HCT116 (cell line): ENCODE results near the gene ELF2.

Source experiments
- CEBPB ChIP-seq: IDR thresholded peaks from 2 replicates; pipeline ENCODE4 v1.6.1; 2012; ENCODE audit warnings: low read depth
- CTCF ChIP-seq, 3 experiments: fragments of 200-600 bp in 1 of 3; sonication (generic) in 1 of 3; IDR thresholded peaks in 2 of 3; conservative IDR thresholded peaks in 1 of 3; 2 replicates each; pipeline ENCODE4 v1.5.1; 2012 to 2017; ENCODE audit warnings: low read depth in 2 of 3, low read length in 2 of 3, antibody characterized with exemption in 1 of 3, borderline replicate concordance in 1 of 3, control low read depth in 1 of 3, mild to moderate bottlenecking in 1 of 3, mixed read lengths in 1 of 3, mixed run types in 1 of 3, moderate library complexity in 1 of 3; ENCODE audit not compliant: insufficient read depth in 1 of 3
- ELF1 ChIP-seq: IDR thresholded peaks from 2 replicates; pipeline ENCODE4 v1.6.1; 2012; ENCODE audit warnings: low read depth, borderline replicate concordance
- EZH2 ChIP-seq: fragments of 200-600 bp; sonication (generic); IDR thresholded peaks from 2 replicates; pipeline ENCODE4 v1.6.1; 2017; ENCODE audit warnings: antibody characterized with exemption, mixed run types
- POLR2A ChIP-seq: IDR thresholded peaks from 2 replicates; pipeline ENCODE4 v1.7.0; 2011; ENCODE audit warnings: borderline replicate concordance; ENCODE audit not compliant: insufficient read depth, insufficient read length; ENCODE audit errors: extremely low read depth
- ZNF274 ChIP-seq: fragments of 200-500 bp; sonication (Bioruptor generic); IDR thresholded peaks from 2 replicates; pipeline ENCODE4 v1.6.1; 2014; ENCODE audit warnings: mild to moderate bottlenecking, low read depth, low read length, inconsistent platforms

GRCh38 chr4:139208404-139208945 is 31.5 kb upstream of the ELF2 start:
- TF ChIP-seq CTCF (IDR thresholded peaks at IDR 0.05 in 2 of 3, conservative IDR thresholded peaks at IDR 0.05 in 1 of 3; ENCODE audit: borderline replicate concordance in 1 of 3, insufficient read depth in 1 of 3, low read depth in 2 of 3, low read length in 2 of 3) (no peak), ELF1 (no peak), EZH2 (no peak), ZNF274 (no peak), CEBPB (no peak), POLR2A (no peak)
